WTC11 (cell line): ENCODE measurements around the gene MAS1. TPM values are rescaled to one million over a fixed set of nuclear protein-coding genes. Genes with fewer than 3 reads are reported as not detected.

Experiments used
- ATAC-seq: fragments of 200-7000 bp; cut with Tn5 transposase; 2 replicates; pipeline ENCODE4 v1.10.0; 2021; ENCODE audit warnings: mild to moderate bottlenecking, moderate library complexity
- CTCF ChIA-PET: fragments of 300-600 bp; sonication (Branson Sonifier 250); formaldehyde crosslinking; loops from one replicate; lab custom pipeline; 2021; ENCODE audit warnings: antibody characterized with exemption; lab: Charles Lee
- POLR2A ChIA-PET: fragments of 350-600 bp; sonication (Branson Sonifier 250); formaldehyde crosslinking; loops from one replicate; lab custom pipeline; 2021; ENCODE audit warnings: antibody characterized with exemption; lab: Charles Lee
- DNase-seq: peaks from one replicate; pipeline ENCODE4 v3.0.0; 2021; ENCODE audit warnings: low spot score
- H3K27ac Mint-ChIP-seq: 2 replicates; pipeline ENCODE4 v1.8.0; 2021; ENCODE audit warnings: mixed read lengths
- H3K27me3 Mint-ChIP-seq: 2 replicates; pipeline ENCODE4 v1.8.0; 2021; ENCODE audit warnings: low read depth, mild to moderate bottlenecking, moderate library complexity, mixed read lengths
- H3K36me3 Mint-ChIP-seq: 2 replicates; pipeline ENCODE4 v1.8.0; 2021; ENCODE audit warnings: mixed read lengths
- H3K4me1 Mint-ChIP-seq: 2 replicates; pipeline ENCODE4 v1.8.0; 2022; ENCODE audit warnings: mixed read lengths
- H3K4me3 Mint-ChIP-seq: 2 replicates; pipeline ENCODE4 v1.8.0; 2021; ENCODE audit warnings: mild to moderate bottlenecking, moderate library complexity, mixed read lengths
- H3K9me3 Mint-ChIP-seq: 2 replicates; pipeline ENCODE4 v1.8.0; 2021; ENCODE audit warnings: mixed read lengths
- AR ChIP-seq: fragments of 250-450 bp; sonication (Bioruptor Pico); IDR thresholded peaks from 2 replicates; pipeline ENCODE4 v1.9.0; 2021; ENCODE audit warnings: mild to moderate bottlenecking
- ATF1 ChIP-seq: sonication (generic); formaldehyde crosslinking; IDR thresholded peaks from 2 replicates; pipeline ENCODE4 v1.8.1; 2023; ENCODE audit warnings: mild to moderate bottlenecking, moderate library complexity, missing genetic modification reagents
- ATF6 ChIP-seq: sonication (generic); formaldehyde crosslinking; IDR thresholded peaks from 2 replicates; pipeline ENCODE4 v1.8.1; 2023; ENCODE audit warnings: mild to moderate bottlenecking, missing genetic modification reagents
- CTCF ChIP-seq: fragments of 200-600 bp; IDR thresholded peaks from 2 replicates; pipeline ENCODE4 v1.8.0; 2022; ENCODE audit warnings: antibody characterized with exemption
- ESRRA ChIP-seq: sonication (generic); formaldehyde crosslinking; IDR thresholded peaks from 2 replicates; pipeline ENCODE4 v1.8.1; 2022; ENCODE audit warnings: mild to moderate bottlenecking, missing genetic modification reagents, borderline replicate concordance
- MAX ChIP-seq: sonication (generic); formaldehyde crosslinking; IDR thresholded peaks from 2 replicates; pipeline ENCODE4 v1.8.0; 2022; ENCODE audit warnings: mild to moderate bottlenecking, missing genetic modification reagents
- NR1H2 ChIP-seq: sonication (generic); formaldehyde crosslinking; IDR thresholded peaks from 2 replicates; pipeline ENCODE4 v1.9.0; 2021; ENCODE audit warnings: mild to moderate bottlenecking, moderate library complexity, missing genetic modification reagents
- PRDM15 ChIP-seq: sonication (generic); formaldehyde crosslinking; IDR thresholded peaks from 2 replicates; pipeline ENCODE4 v1.8.0; 2022; ENCODE audit warnings: missing genetic modification reagents
- TCF7 ChIP-seq: sonication (generic); formaldehyde crosslinking; IDR thresholded peaks from 2 replicates; pipeline ENCODE4 v1.8.0; 2022; ENCODE audit warnings: mild to moderate bottlenecking, low read depth, missing genetic modification reagents, moderate library complexity
- TEAD1 ChIP-seq: sonication (generic); formaldehyde crosslinking; IDR thresholded peaks from 2 replicates; pipeline ENCODE4 v1.8.0; 2022; ENCODE audit warnings: mild to moderate bottlenecking, missing genetic modification reagents
- TEAD4 ChIP-seq: sonication (generic); formaldehyde crosslinking; IDR thresholded peaks from 2 replicates; pipeline ENCODE4 v1.8.0; 2022; ENCODE audit warnings: mild to moderate bottlenecking, missing genetic modification reagents
- USF2 ChIP-seq: sonication (generic); formaldehyde crosslinking; IDR thresholded peaks from 2 replicates; pipeline ENCODE4 v1.8.1; 2023; ENCODE audit warnings: mild to moderate bottlenecking, missing genetic modification reagents, moderate library complexity
- ZMAT4 ChIP-seq: fragments of 250-450 bp; sonication (Bioruptor Pico); IDR thresholded peaks from 2 replicates; pipeline ENCODE4 v1.9.0; 2021; ENCODE audit warnings: mild to moderate bottlenecking
- ZNF138 ChIP-seq: sonication (generic); formaldehyde crosslinking; conservative IDR thresholded peaks from 2 replicates; pipeline ENCODE4 v1.8.1; 2022; ENCODE audit warnings: mild to moderate bottlenecking, moderate library complexity, missing genetic modification reagents
- ZNF396 ChIP-seq: fragments of 250-450 bp; sonication (Bioruptor Pico); IDR thresholded peaks from 2 replicates; pipeline ENCODE4 v1.8.0; 2021; ENCODE audit warnings: mild to moderate bottlenecking, moderate library complexity, borderline replicate concordance
- total RNA-seq: library from RNA; stranded (reverse); gene quantifications from 3 replicates; pipeline ENCODE4 v1.2.3, GENCODE V29; 2021

Gene MAS1
- total RNA-seq, 1 experiment from 2014 or later: 0.68 TPM

GRCh38 chr6:159902620-159903019 is 11.8 kb downstream of the MAS1 start:
- Mint-ChIP-seq H3K27ac (no peak overlapping the region), H3K36me3 (no peaks in the 10 kb centered on the region), H3K27me3 (no peaks in the 10 kb centered on the region; the same call in 1 of the 2 replicates), H3K4me1 (no peaks in the 10 kb centered on the region), H3K4me3 (no peak overlapping the region), H3K9me3 (no peaks in the 10 kb centered on the region)
- TF ChIP-seq CTCF (no peak), ZNF138 (CRISPR knock-in tag) (no peak), NR1H2 (CRISPR knock-in tag) (no peak), TEAD4 (CRISPR knock-in tag) (no peak)
- ChIA-PET POLR2A (no interaction called here), CTCF (interaction anchor here (1.1 kb wide), 1 partner anchor 39 kb away, joined by 5 read pairs; no protein-coding TSS in a partner anchor)
- no peak for ATAC-seq
- no peak for DNase-seq

- H3K36me3 Mint-ChIP-seq: no peaks in the 10 kb centered on the region
- no peak for TF ChIP-seq PRDM15 (CRISPR knock-in tag)
- no peak for TF ChIP-seq AR (CRISPR knock-in tag)
- TF ChIP-seq ATF1: no peak
- no peak for TF ChIP-seq ESRRA (CRISPR knock-in tag)
- TF ChIP-seq ZMAT4 (CRISPR knock-in tag): no peak
- no peak for TF ChIP-seq MAX
- TF ChIP-seq ZNF396 (CRISPR knock-in tag): no peak
- no peak for TF ChIP-seq TEAD1 (CRISPR knock-in tag)
- TF ChIP-seq TCF7 (CRISPR knock-in tag): no peak
- TF ChIP-seq ATF6: no peak
- no peak for TF ChIP-seq USF2
- ChIA-PET CTCF (no interaction called here), POLR2A (no interaction called here)
- ATAC-seq (no peak), DNase-seq (no peak)
- no peaks in the 10 kb centered on the region; the same call in 1 of the 2 replicates for H3K27me3 Mint-ChIP-seq
- H3K9me3 Mint-ChIP-seq: no peaks in the 10 kb centered on the region
- no peak overlapping the region for H3K4me3 Mint-ChIP-seq
- H3K4me1 Mint-ChIP-seq: peaks cover 6% of the 10 kb centered on the region; the same call in 1 of the 2 replicates
- H3K27ac Mint-ChIP-seq: no peak overlapping the region
These were observed 13.7 kb downstream of the MAS1 start for GRCh38 chr6:159904497-159904911.
